GM21526 (cell line): ENCODE data around the gene PSME1.
"Not testable (repeated sequence)": the region's sequence is repeated elsewhere in the genome, so short reads cannot be mapped to it uniquely, and the experiment has no call there.

ENCODE experiments used
- ATAC-seq: cut with Tn5 transposase; IDR thresholded peaks from one replicate; pipeline ENCODE4 v1.9.1; 2021; ENCODE audit warnings: moderate library complexity; ENCODE audit not compliant: unreplicated experiment, low FRiP score

PSME1 gene

DNA sequence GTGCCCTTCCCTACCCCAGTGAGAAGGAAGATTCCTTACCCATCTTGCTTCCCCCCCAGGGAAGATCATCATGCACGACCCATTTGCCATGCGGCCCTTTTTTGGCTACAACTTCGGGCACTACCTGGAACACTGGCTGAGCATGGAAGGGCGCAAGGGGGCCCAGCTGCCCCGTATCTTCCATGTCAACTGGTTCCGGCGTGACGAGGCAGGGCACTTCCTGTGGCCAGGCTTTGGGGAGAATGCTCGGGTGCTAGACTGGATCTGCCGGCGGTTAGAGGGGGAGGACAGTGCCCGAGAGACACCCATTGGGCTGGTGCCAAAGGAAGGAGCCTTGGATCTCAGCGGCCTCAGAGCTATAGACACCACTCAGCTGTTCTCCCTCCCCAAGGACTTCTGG is 32.5 kb upstream of the PSME1 start:
- no peak for ATAC-seq

DNA sequence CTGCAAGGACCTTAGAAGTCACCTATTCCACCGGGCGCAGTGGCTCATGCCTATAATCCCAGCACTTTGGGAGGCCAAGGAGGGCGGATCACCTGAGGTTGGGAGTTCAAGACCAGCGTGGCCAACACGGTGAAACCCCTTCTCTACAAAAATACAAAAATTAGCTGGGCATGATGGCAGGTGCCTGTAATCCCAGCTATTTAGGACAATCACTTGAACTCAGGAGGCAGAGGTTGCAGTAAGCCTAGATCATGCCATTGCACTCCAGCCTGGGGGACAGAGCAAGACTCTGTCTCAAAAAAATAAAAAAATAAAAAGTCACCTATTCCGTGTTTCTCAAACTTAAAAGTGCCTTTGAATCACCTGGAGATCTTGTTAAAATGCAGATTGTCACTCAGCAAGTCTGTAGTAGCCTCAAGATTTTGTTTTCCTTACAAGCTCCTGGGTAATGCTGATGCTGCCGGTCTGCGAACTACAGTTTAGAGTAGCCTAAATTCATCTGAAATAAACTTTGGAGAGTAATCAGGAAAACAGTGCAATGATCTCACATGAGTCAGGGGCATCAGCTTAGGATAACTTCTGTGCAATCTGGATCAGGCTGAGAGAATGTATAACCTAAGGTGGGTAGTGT is 30.3 kb upstream of the PSME1 start:
- ATAC-seq, result not testable (repeated sequence)

GRCh38 chr14:24106672-24107271 is 29.2 kb upstream of the PSME1 start:
- ATAC-seq, result no peak

- ATAC-seq, result no peak
Measured at GRCh38 chr14:24108336-24108874, 27.6 kb upstream of the PSME1 start.

GRCh38 chr14:24110060-24110459 is 25.9 kb upstream of the PSME1 start:
- ATAC-seq, result no peak

- no peak for ATAC-seq
Measured at GRCh38 chr14:24110523-24110922, 25.5 kb upstream of the PSME1 start.

DNA sequence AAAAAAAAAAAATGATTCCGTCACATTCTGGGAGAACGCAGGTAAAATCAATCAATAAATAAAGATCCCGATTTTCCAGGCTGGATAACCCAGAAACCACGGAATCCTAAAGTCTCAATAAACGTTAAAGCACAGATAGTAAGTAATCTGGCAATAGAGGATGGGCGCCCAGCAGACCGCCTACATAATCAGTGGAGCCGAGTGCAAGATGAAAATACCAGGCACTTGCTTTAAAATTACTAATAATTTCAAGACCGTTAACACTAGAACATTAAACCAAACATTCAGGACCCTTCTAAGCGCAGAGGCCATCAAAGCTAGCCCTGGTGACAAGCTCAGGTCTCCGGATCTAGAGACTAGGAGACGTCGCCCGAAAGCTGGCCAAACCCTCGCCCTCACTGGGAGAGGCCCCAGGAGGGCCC is 22.6 kb upstream of the PSME1 start:
- ATAC-seq, result no peak

GRCh38 chr14:24113801-24114531 is 22.0 kb upstream of the PSME1 start:
- ATAC-seq, result no peak

GRCh38 chr14:24114532-24115421 is 21.2 kb upstream of the PSME1 start, which contains the start of the genes DCAF11 and NRL:
Gene DCAF11, plus strand, starts transcription at chr14:24114777. Its CDS starts 818 bp downstream, at chr14:24115595.
Gene NRL, minus strand, starts transcription at chr14:24114949. Its CDS starts 32,101 bp downstream, at chr14:24082848.
- ATAC-seq, result peak; percentile 81

DNA sequence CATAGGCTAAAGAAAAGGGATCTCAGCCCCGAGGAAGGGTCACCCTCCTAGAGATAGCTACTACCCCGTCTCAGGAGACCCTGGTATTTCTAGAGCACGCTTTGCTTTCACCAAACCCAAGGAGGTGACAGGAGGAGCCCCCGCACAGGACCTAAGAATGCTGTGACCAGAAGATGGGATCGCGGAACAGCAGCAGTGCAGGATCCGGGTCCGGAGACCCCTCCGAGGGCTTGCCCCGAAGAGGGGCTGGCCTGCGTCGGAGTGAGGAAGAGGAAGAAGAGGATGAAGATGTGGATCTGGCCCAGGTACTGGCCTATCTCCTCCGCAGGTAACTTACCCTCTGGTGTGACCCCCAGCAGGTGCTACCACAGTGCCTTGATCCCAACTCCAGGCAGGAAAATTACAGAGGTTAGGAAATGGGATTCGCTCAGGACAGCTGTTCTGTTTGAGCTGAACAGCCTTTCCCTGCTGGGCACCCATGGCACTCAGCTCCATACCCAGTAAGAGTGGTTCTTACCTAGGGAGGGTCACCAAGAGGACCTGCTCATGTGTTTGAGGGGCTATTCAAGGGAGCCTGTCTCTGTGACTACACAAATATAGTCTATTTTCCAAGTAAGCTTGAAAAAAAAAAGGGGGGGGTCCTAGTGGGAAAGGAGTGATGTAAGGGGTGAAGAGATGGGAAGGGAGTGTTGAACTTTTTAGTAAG is 20.4 kb upstream of the PSME1 start:
- no peak for ATAC-seq

- ATAC-seq, result no peak
Measured at GRCh38 chr14:24116128-24116814, 19.7 kb upstream of the PSME1 start.

DNA sequence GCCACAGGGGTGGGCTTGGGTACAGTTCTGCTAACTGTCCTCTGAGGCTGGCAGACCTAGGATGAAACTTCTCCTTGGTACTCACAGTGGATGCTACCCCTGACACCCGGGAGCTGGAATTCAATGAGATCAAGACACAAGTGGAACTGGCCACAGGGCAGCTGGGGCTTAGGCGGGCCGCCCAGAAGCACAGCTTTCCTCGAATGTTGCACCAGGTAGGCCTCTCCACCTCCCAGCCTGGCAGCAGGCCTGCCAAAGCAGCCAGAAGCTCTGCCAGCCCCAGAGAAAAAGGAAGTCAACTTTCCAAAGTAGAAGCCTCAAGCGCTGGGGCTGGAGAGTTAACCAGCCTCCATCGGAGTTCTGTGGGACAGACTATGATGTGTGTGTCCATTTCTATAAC is 18.8 kb upstream of the PSME1 start:
- ATAC-seq, result no peak

GRCh38 chr14:24119691-24120090 is 16.3 kb upstream of the PSME1 start:
- ATAC-seq, result no peak

DNA sequence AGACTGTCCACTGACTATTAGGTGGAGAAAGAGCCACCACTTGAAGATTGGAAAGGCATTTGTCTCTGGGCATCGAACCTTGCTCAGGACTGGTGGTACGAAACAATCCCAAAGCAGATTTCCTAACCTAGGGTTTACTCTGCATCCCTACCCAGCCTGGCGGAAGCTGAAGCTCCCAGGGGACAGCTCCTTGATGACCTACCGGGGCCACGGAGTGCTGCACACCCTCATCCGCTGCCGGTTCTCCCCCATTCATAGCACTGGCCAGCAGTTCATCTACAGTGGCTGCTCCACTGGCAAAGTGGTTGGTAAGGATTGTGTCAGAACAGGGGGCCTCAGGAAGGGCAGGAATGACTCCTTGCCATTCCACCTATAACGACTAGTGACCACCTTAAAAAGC is 14.8 kb upstream of the PSME1 start:
- no peak for ATAC-seq

DNA sequence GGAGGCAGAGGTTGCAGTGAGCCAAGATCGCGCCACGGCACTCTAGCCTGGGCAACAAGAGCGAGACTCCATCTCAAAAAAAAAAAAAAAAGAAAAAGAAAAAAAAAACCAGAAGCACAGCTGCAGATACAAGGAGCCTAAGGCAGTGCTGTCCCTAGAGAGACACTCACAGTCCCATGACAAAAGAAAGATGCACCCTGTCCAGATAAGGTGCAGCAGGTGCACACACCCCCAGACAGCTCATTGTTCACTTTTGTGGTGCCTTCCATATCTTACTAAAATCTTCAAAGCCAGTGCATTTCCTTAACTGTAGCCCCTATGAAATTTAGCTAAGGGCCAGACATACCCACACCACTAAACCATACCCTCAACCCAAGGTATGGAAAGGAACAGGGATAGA is 13.6 kb upstream of the PSME1 start:
- ATAC-seq, result no peak

GRCh38 chr14:24122898-24123297 is 13.1 kb upstream of the PSME1 start:
- ATAC-seq, result no peak

GRCh38 chr14:24123424-24124417 is 12.3 kb upstream of the PSME1 start:
- ATAC-seq, result no peak

DNA sequence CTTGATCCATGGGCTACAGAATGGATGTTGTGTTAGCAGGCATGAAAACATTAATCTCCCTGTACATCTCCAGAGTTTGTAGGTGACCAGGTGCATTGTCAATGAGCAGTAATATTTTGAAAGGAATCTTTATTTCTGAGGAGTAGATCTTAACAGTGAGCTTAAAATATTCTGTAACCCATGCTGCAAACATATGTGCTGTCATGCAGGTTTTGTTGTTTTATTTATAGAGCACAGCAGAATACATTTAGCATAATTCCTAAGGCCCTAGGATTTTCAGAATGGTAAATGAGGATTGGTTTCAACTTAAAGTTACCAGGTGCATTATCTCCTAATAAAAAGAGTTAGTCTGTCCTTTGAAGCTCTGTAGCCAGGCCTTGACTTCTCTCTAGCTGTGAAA is 9.1 kb upstream of the PSME1 start:
- ATAC-seq, result no peak
